RWPE1 (cell line): ENCODE results near the gene BIK.

Source experiments
- CTCF ChIA-PET: fragments of 350-600 bp; sonication (Branson Sonifier 250); formaldehyde crosslinking; extraction: SDS; loops from one replicate; lab custom pipeline; 2021; lab: Yijun Ruan, JAX
- POLR2A ChIA-PET: fragments of 400-600 bp; formaldehyde crosslinking; extraction: SDS; loops from one replicate; lab custom pipeline; 2020; ENCODE audit warnings: antibody characterized with exemption; ENCODE audit not compliant: low non-redundant PET; lab: Yijun Ruan, JAX
- DNase-seq: peaks from one replicate; pipeline ENCODE4 v3.0.0; 2012; ENCODE audit warnings: low spot score
- H3K27ac ChIP-seq: fragments of 450-650 bp; 2 replicates; pipeline ENCODE4 v1.5.1; 2017
- CTCF ChIP-seq: fragments of 450-650 bp; conservative IDR thresholded peaks from 2 replicates; pipeline ENCODE4 v1.5.1; 2017; ENCODE audit warnings: low read depth, mild to moderate bottlenecking

Gene BIK

GRCh38 chr22:43110927-43111623 is 525 bp downstream of the BIK start:
- ChIA-PET POLR2A (no interaction called here), CTCF (interaction anchor here (0.6 to 1.0 kb wide), 2 partner anchors 26 to 47 kb away, joined by 3 read pairs; no protein-coding TSS in a partner anchor)
- DNase-seq = no peak
- TF ChIP-seq CTCF = no peak
- no peak overlapping the region for H3K27ac ChIP-seq

DNA sequence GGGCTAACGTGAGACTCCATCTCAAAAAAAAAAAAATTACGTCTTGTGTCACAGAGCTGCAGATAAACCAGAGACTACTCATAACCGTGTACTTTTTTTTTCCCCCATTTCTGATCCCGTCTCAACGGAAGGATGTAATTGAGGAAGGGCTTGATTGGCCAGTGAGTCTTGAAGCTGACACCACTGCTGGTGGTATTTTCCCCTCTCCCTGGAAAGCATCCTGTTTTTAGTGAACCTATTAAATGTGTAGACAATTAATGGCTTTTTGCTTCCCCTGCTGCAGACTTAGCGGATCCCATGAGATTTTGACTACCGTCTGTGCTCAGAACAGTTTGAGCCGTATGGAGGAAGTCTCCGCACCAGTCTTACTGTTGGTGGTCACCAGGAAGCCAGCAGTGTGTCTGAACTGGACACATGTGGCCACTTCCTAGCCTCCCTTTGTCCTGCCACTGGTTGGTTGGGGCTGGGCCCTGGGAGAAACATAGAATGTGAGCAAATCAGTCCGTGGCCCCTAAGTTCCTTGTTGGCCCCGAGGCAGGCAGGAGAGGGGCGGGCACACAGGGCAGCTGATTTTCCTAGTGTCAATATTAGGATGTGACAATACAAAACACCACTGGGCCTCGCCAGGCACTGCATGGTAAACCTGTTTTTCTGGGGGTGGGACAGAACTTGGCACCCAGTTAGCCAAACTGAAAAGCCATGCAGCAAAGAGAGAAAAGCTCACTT is 3.1 kb downstream of the BIK start:
- CTCF ChIA-PET = no interaction called here
- POLR2A ChIA-PET = no interaction called here
- DNase-seq = no peak
- no peak overlapping the region for H3K27ac ChIP-seq
- no peak for TF ChIP-seq CTCF

DNA sequence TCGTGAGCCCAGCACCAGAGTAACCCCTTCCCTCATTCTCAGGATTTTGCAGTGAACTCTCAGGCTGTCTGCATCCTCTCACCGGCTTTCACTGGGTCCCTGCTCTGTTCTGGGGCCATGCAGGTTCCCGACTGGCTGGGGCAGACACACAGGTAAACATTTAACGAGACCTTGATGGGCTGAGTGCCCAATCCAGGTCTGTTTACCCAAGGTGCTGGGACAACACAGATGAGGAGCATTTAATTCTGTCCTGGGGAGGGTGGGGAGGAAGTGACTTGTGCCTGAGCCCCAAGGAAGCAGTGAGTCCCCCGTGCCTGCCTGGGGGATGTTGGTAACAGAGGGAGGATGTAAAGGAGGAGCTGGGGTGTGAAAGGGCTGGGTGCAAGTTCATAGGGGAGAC is 4.4 kb downstream of the BIK start:
- no peak for TF ChIP-seq CTCF
- H3K27ac ChIP-seq = no peak overlapping the region
- ChIA-PET POLR2A (no interaction called here), CTCF (no interaction called here)
- no peak for DNase-seq

DNA sequence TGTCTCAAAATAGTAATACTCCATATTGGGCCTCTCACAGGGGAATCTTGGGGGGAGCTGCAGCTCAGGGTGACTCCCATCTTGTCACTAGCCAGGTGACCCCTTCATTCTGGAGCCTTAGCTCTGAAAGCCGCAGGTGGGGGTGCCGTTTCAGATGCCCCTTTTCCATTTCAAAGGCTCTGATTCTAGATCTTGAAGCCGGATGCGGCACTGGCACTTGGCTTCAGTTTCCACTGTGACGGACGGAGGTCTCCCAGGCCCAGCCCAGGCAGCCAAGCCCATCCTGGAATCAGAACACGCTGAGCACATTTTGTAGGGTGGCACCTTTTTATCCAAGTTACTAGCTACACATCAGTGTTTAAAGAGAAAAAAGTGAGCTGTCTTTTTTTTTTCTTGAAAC is 6.4 kb downstream of the BIK start:
- H3K27ac ChIP-seq = no peak overlapping the region
- no peak for DNase-seq
- POLR2A ChIA-PET = no interaction called here
- no peak for TF ChIP-seq CTCF
- CTCF ChIA-PET = interaction anchor here (0.6 kb wide), 1 partner anchor 330 kb away, joined by 4 read pairs; no protein-coding TSS in a partner anchor

- ChIA-PET POLR2A (no interaction called here), CTCF (no interaction called here)
- no peak for TF ChIP-seq CTCF
- H3K27ac ChIP-seq = no peak overlapping the region
- DNase-seq = no peak
Measured at GRCh38 chr22:43118024-43118849, 7.7 kb downstream of the BIK start.

- TF ChIP-seq CTCF = no peak
- CTCF ChIA-PET = no interaction called here
- no peak overlapping the region for H3K27ac ChIP-seq
Measured at GRCh38 chr22:43118953-43119458, 8.5 kb downstream of the BIK start.

More at GRCh38 chr22:43118953-43119458, 8.5 kb downstream of the BIK start:
- POLR2A ChIA-PET = no interaction called here
- no peak for DNase-seq
